NCI-H2029 (cell line): Measurements from ENCODE around the gene NOS3.
"Not testable (repeated sequence)": the region's sequence is repeated elsewhere in the genome, so short reads cannot be mapped to it uniquely, and the experiment has no call there.

Source experiments
- DNase-seq: peaks from one replicate; lab custom pipeline; 2025; lab: John Stamatoyannopoulos, UW

Gene NOS3

GRCh38 chr7:151017370-151017952, 26.6 kb downstream of the NOS3 start:
- no peak for DNase-seq

GRCh38 chr7:151017953-151018420, 27.2 kb downstream of the NOS3 start:
- peak; percentile 25 for DNase-seq

- DNase-seq: peak; percentile 37
Measured at GRCh38 chr7:151018421-151019129, 27.8 kb downstream of the NOS3 start.

DNA sequence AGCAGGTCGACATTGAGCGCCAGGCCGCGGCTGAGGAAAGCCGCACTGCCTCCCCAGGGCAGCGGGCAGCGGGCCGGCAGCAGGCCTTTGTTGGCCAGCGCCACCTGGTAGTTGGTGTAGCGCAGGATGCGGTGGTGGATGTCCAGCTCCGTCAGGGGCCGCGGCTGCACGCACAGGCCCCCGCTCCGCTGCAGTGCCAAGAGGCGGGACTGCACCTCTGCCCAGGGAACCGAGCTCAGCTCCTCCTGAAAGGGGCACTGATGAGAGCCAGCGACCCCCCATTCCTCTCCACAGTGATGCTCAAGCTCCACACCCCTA, 28.3 kb downstream of the NOS3 start:
- DNase-seq: no peak

DNA sequence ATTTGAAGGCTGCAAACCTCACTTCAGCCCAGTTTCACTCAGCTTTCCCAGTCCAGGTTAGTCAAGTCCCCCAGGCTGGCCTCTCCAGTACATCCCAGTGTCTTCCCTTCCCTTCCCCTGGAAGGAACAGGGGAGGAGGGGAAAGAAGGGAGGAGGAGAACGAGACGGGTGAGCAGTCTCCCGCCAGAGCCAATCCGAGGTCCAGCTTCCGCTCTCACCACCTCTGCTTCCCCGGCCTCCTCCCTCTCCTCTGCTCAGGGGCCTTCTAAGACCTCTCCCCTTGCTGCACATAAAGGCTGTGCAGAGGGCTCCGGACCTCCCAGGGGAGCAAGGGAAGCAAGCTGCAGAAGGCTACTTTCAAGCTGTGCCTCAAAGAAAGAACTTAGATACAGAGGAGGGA, 29.4 kb downstream of the NOS3 start:
- DNase-seq: no peak

DNA sequence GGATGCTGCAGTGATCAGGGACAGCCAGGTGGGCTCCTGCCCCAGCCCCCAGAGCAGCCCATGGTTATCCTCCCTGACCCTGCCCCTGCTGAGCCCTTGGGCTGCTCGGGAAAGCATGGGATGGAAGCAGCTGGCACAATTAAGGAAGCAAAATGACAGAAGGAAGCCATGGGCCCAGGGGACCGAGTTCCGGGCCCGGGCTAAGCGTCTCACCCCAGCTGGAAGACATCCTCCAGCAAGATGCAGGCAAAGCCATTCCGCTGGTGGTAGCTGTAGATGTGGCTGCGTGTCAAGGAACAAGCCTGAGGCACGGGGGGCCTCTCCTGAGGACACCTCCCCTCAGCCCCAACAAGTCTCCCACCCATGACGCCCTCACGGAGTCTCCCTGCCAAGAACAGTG, 32.4 kb downstream of the NOS3 start:
- DNase-seq: no peak

DNA sequence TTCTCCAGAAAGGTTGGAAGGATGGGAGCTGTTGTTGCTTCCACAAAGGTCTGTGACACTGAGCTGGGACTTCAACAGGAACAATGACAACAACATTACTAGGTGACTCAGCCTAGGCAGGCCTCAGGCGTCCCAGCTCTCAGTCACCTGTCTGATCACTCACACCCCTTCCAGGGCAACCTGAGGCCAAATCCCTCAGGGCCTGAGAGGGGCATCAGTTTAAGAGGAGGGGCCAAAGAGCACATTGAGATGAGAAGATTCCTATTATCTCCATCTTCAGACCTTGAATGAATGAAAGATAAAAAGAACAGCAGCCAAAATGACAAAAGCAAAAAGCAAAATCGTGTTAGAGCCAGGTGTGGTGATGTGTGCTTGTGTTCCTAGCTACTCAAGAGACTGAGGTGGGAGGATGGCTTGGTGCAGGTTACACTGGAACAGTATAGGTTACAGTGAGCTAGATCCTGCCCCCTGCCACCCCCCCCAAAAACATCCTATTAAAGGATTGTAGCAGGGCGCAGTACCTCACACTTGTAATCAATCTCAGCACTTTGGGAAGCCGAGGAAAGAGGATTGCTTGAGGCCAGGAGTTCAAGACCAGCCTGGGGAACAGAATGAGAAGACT, 33.7 kb downstream of the NOS3 start, which contains the start of gene ATG9B:
Gene ATG9B, minus strand, starts transcription at position 60 of the 622 bp plus-strand sequence. CDS start 71 bp downstream, outside the sequence.
- DNase-seq: no peak

DNA sequence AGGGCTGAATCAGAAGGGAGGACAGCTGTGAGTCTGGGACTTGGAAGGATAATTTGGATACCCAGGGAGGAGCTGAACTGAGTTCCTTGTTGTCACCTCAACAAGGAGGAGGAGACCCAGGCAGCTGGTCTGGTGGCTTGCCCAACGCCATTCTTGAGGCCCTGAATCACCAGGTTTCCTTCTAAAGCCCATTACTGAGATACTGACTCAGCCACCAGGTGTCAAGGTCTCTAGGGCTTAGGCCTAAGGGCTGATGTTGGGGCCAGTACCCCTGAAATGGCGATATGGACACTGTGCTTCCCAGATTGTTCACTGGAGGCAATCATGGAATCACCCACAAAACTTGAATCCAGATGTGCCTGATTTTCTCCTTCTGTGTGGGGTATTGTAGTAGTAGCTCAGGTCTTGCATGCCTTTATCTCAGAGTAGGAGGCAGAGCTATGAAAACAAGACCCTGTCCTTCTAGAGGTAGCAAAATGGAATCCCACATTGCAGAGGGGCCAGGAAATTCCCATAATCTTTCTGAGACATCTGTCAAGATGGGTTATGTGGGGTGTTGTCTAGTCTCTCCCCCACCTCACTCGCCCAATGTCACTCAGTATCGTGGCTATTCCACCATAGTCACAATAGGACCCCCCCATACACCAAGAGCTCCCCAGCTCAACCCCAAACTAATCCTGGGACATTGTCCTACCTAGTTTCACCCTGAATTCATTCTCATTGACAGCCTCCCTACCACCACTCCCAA, 35.3 kb downstream of the NOS3 start:
- no peak for DNase-seq

- not testable (repeated sequence) for DNase-seq
Measured at GRCh38 chr7:151026771-151027727, 36.2 kb downstream of the NOS3 start.

DNA sequence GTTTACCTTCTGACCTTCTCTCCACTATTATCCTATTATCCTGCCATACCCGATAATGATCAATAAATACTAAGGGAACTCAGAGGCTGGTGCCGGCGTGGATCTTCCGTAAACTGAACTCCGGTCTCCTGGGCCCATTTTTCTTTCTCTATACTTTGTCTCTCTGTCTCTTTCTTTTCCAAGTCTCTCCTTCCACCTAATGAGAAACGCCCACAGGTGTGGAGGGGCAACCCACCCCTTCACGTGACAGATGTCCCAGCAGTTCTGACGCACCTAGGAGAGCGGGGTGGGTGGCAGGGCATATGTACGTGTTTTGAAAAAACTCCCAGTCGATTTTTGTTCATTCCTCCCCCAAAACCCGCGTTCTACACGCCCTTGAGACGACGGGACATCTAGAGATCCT, 36.9 kb downstream of the NOS3 start:
- DNase-seq: not testable (repeated sequence)

DNA sequence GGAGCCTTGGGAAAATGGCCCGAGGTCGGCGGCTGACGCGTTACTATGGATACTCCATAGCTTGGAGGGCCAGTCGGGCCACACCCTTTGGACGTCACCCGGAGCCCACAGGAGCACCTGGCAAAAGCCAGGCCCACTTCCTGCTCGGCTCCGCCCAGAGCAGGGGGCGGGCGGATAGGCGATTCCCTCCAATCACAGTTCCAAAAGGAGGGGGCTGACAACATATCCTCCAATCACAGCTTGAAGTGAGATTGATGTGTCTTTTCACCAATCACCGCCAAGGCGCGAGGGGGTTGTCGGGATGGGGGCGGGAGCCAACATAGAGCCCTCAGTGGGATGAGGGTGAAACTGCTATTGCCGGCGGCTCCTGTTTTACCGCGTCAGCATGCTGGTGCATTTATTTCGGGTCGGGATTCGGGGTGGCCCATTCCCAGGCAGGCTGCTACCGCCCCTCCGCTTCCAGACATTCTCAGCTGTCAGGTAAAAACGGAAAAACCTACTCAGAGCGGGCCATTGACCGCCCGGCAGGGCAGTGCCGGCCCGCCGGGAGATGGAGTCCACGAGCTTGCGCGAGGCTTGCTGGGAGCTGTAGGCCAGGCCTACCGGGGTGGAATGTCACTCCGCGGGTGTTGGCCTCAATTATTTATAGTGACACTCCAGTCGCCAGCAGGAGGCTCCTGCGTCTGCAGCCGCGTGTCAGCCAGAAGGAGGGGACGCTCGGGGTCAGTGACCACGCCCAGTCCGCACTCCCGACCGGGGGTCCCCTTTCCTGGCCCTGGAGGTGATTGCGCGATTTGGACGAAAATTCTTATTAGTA, 37.5 kb downstream of the NOS3 start, which contains the start of gene ABCB8:
Gene ABCB8, plus strand, starts transcription at position 320 of the 817 bp plus-strand sequence. Its CDS starts 66 bp downstream, at position 386.
- DNase-seq: peak; percentile 98

- no peak for DNase-seq
Measured at GRCh38 chr7:151028948-151029501, 38.2 kb downstream of the NOS3 start.

DNA sequence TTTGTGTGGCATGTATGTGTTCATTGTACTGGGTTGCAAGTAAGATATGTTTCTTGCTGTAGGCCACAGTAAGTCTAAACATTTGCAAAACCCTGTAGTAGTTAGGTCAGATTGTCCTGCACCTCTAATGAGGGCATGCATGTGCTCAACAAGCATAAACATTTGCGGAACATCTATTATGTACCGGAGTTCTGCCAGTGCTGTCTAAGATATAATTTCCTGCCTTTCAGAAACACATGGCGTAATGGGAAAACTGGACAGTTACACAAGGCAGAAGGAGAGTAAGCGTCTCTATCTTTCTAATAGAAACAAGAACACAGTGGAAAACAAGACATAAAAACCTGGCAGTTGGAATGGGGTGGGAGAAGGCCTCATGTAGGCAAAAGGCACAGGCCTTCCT, 40.2 kb downstream of the NOS3 start:
- no peak for DNase-seq

GRCh38 chr7:151032936-151033863, 42.4 kb downstream of the NOS3 start:
- no peak for DNase-seq

GRCh38 chr7:151033864-151034249, 43.0 kb downstream of the NOS3 start:
- no peak for DNase-seq

DNA sequence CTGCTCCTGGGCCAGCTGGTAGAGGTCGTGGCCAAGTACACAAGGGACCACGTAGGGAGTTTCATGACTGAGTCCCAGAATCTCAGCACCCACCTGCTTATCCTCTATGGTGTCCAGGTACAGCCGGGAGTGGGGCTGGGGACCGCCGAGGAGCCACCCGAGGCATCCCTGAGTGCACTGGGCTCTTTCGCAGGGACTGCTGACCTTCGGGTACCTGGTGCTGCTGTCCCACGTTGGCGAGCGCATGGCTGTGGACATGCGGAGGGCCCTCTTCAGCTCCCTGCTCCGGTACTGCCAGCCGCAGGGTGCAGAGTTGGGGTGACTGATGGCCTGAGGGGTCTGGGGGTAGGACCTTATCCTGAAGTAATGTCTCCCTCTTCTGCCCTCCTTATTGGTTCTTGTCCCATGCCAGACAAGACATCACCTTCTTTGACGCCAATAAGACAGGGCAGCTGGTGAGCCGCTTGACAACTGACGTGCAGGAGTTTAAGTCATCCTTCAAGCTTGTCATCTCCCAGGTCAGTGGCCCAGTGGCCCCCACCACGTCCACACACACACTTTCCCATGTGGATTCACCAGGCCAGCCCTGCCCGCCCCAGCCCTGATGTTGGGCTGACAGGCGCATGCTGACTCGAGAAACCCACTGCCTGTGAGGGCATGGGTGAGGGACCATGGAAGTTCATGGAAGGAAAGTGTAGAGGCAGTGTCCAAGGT, 43.7 kb downstream of the NOS3 start:
- DNase-seq: no peak

DNA sequence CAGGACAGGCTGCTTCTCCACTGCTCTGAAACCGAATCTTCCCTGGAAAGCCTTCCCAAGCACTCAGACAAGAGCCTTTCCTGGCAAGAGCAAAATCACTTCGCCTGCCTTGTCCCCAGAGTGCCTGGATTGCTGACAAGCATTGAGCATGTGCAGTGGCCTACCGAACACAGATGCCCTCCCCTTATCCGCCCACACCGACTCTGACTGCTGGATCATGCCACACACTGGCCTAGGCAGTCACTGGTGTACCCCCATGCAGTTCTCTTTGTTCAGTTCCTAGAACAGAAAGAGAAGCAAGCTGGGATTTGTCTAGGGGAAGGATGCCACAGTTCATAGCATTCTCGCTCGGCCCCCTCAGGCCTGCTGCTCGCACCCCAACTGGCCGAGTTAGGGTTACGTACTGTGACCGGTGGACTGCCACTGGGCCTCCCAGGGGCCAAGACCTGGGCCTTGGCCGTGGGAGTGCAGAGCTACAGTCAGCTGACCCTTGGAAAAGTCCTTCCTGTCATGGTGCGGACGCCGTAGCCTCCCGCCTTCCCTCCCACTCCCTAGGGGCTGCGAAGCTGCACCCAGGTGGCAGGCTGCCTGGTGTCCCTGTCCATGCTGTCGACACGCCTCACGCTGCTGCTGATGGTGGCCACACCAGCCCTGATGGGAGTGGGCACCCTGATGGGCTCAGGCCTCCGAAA, 44.4 kb downstream of the NOS3 start:
- no peak for DNase-seq

GRCh38 chr7:151035902-151036301, 45.1 kb downstream of the NOS3 start:
- DNase-seq: no peak
